HG03469 (cell line): Measurements from ENCODE around the gene TFF1.

Experiments used
- ATAC-seq: cut with Tn5 transposase; IDR thresholded peaks from one replicate; pipeline ENCODE4 v1.9.1; 2021; ENCODE audit warnings: mild to moderate bottlenecking, moderate library complexity, moderate number of reproducible peaks; ENCODE audit not compliant: unreplicated experiment

Gene TFF1

GRCh38 chr21:42400525-42400924, 34.2 kb upstream of the TFF1 start:
- no peak for ATAC-seq

DNA sequence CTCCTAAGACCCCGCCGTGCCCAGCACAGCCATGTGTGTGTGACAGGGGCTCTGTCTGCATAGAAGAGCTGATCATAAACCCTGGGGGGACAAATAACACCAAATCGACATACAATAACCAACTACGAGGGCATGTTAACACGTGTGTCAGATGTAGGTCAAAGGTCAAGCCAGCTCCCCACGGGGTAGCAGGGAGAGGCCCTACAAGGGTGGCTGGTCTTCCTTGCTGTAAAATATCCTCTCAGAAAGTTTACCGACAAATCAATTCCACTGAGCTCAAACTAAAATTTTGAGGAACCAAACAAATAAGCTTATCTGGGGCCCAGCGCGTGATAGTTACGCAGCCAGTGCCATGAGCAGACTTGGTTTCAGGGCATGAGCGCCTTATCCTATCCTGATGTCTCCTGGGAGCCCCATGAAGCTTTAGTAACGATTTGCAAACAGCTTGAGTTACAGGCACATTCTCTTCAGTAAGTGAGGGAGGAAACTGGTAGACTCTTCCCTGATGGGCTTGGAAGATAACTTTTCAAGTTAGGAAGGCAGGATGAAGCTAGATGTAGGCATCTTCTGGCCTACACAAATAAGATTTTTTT, 32.2 kb upstream of the TFF1 start:
- ATAC-seq = no peak

DNA sequence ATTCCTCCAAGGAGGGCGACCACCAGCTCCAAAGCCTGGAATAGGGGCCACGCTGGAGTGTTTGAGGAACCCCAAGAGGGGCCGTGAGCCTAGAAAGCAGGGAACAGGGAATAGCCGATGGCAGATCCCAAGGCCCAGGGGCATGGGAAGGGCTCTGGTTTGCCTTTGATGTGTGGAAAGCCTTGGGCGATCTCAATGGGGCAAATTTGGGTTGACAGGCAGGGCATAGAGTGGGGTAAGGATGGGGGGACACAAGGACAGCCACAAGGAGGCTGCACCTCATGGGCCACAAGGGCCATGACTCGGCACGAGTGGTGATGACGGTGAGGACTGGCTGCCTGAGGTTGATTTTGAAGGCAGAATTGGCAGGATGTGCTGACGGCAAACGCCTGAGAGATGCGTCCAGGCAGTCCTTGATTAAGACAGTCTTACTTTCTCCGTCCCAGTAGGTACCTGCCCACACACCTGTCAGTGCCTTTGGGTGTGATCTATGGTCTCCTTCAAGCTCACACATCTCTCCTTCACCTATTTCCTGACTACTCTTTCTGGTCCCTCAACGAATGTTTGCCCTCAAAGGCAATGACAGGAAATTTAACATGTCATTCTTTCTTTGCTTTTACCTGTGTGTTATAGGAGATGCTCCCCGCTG, 31.5 kb upstream of the TFF1 start:
- no peak for ATAC-seq

DNA sequence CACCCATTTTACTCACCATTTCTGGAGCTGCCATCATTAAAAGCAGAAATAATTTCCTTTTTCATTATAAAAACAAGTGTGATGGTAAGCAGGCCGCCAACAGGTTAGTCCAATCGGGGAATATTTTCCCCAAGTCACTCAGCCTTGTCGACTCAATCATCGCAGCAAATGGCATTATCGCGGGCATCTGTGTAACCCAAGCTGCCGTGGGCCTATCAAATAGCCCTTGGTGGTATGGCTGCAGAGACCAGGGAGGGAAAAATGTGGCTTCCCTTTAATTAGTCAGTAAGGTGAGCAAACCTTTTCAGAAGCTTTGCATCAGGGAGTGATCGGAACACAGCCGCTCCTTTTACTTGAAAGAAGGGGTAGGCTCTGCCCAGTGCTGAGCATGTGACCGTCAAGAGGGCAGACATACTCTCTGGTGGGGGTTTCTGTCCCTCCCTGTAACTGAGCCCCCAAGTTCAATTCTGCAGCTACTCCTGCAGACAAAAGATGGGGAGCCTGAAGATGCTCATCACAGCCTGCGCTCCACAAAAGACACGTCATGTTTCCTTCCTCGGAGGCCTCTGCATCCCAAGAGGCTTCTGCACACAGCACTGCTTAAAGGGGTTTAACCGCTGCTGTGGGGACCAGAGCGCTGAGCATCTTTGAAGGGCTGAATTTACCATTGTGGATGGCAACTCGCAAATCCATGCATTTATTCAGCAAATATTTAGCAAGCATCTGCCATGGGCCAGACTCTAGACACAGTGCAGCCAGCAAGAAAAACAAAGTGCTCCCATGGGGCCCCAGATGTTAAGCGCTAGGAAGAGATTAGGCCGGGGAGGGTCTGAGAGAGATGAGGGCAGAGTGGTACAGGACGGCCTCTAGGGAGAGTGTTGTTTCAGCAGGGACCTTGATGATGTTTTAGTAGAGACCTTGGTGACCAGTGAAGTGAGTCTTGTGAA, 30.7 kb upstream of the TFF1 start:
- ATAC-seq = no peak

DNA sequence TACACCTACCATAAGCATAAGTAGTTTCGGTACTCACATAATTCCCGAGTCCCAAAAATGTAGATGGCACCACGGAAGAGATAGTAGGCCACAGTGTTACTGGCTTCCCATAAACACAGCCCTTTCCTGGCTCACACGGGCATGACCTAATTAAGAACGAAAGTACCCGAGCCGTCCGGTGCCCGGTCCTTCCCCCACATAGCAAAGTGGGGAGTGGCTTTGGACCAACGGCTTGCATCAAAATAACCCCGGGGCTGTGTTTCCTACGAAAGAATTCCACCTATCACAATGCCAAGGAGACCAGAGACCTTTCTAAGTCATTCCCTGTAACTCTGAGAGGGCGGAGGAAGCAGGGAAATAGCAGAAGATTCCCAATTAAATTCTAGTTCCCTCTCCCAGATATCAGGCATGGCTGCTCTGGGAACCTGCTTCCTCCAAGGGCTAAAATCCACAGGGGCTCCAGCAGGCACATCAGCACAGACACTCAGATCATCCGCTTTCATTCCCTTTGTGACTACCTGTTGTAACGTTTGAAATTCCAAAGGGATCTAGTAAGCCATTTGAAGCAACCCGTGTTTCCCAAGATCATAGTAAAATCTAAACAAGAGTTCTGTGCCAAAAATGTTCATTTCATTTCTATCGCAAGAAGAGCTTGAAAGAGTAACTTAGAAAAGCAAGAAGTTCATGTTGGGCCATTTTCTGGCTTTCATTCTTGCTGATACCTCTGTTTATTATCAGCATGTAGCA, 29.7 kb upstream of the TFF1 start, which contains the start of gene TMPRSS3:
Gene TMPRSS3 (minus strand): TSS at position 148 of the 747 bp plus-strand sequence. CDS start 635 bp downstream, outside the sequence.
- no peak for ATAC-seq

DNA sequence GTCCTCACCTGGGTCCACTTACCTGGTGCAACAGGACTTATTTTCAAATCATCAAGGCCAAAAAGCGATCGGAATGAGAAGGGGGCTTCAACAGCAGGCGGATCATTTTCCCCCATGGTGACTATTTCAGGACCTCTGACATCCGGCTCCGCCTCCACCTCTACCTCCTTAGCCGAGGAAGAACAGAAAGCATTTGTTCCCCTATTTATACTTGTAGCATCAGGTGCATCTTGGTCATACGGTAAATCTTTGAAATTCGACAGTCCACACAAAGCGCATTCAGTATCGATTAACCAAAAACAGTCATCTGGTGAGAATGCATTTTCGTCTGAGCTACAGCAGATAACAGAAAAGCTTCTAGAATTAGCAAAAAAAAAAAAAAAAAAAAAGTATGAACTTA, 29.0 kb upstream of the TFF1 start:
- no peak for ATAC-seq

DNA sequence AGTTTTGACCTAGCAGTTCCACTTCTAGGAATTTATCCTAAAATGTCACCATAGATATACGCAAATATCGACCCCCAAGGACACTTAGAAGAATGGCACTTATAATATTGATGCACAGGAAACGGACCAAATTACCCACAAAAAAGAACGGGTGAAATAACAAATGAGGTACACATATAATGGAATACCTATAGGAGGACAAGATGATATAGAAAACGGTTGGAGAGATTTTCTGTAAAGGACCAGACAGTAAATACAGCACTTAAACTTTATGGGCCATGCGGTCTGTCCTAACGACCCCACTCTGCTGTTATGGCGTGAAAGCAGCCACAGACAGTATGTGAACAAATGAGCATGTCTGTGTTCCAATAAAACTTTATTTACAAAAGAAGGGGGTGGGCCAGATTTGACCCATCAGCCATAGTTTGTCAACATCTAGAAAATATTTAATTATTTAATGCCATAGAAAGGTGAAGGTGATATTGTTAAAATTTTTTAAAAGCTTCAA, 27.2 kb upstream of the TFF1 start:
- ATAC-seq = no peak

GRCh38 chr21:42392731-42393442, 26.6 kb upstream of the TFF1 start:
- no peak for ATAC-seq

DNA sequence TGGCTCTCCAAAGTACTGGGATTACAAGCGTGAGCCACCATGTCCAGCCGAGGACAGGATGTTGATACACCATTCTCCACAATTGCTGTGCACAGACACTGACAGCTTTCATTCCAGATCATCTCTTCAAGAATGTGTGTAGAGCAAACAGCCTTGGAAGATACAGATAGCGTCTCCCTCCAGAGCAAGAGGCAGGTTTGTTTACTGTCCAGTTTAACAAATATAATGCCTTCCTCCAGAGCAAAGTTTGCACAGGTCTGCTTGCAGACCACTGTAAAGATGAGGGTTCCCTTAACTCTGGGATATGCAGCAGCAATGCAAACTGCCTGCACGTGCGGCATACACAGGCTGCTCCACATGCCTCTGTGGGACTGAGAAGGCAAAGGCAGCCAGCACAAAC, 25.0 kb upstream of the TFF1 start:
- no peak for ATAC-seq

GRCh38 chr21:42390696-42391095, 24.4 kb upstream of the TFF1 start:
- ATAC-seq = no peak

DNA sequence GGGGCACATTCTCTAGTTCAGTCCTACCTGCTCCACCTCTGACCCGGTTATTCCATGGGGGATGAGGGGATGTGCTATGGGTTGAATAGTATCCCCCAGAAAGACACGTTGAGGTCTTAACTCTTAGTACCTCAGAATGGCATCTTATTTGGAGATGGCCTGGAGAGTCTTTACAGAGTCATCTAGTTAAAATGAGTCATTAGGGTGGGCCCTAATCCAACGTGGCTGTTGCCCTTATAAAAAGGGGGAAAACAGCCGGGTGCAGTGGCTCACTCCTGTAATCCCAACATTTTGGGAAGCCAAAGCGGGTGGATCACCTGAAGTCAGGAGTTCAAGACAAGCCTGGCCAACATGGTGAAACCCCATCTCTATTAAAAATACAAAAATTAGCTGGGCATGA, 23.9 kb upstream of the TFF1 start:
- ATAC-seq = no peak

DNA sequence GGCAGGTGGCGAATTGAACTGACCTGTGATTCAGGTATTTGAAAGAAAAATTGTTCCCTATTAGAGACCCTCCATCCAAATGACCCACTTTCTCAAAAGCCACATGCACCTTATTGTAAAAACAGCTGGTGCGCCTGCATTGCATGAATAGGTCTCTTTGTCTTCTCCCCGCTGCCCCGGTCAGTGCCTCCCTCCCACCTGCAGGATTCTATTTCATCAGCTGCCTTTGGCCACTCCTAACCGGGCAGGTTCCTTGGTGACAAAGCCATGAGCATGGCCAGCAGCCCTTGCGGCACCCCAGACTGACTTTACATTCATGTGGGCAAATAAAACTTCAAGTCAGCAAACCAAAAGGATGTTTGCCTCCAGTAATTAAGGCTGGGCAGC, 23.1 kb upstream of the TFF1 start:
- ATAC-seq = no peak

DNA sequence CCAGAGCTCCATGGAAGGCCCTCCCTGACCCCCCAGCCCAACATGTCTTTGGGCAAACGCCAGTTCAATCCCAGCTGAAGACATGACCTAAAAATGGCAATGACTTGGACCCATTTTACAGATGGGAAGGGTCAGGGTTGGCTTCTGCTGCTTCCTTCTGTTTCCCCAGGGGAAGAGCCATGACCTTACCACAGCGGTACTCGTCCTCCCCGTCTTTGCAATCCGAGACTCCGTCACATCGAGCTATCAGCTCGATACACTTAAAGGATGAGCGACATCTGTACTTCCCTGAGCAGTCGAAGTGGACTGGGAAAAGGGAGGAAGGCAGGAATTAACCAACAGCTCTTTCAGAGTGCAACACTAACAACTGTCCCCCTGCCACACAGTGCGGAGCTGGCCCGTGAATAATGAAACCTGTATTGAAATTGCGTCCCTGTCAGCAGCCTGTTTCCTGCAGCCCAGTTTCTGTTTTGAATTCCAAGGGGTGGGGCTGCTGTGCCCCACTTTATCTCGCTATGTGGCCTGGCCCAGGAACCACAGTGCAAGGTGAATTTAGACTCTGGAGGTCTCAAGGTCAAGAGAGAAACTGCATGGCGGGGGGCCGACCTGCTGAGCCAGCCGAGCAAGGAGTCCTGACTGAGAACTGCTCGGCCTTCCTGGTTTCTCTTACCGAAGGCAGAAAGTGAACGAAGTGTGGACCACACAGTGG, 22.6 kb upstream of the TFF1 start:
- ATAC-seq = no peak

DNA sequence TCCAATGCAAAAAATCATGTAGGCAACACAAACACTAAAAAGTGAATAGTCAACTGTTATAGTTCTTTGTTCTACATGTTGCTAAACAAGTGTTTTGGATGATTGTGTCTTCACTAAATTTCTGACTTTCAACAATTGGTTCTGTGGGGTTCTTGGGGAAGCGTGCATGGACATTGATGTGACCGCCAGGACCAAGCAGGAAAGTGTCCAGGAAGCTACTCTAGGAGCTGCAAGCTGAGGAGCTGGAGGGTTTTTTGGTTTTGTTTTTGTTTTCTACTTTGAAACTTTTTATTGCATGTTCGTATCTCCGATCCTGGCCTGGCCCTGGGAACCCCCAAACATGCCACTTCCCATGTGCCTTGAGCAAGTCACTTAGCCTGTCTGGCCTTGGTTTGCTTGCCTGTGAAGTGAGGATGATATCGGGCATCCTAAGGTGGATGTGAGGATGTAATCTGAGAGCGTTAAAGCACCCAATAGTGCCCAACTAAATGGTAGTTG, 21.6 kb upstream of the TFF1 start:
- ATAC-seq = no peak

- no peak for ATAC-seq
Measured at GRCh38 chr21:42387164-42387563, 20.8 kb upstream of the TFF1 start.

GRCh38 chr21:42386034-42386591, 19.8 kb upstream of the TFF1 start:
- ATAC-seq = no peak

DNA sequence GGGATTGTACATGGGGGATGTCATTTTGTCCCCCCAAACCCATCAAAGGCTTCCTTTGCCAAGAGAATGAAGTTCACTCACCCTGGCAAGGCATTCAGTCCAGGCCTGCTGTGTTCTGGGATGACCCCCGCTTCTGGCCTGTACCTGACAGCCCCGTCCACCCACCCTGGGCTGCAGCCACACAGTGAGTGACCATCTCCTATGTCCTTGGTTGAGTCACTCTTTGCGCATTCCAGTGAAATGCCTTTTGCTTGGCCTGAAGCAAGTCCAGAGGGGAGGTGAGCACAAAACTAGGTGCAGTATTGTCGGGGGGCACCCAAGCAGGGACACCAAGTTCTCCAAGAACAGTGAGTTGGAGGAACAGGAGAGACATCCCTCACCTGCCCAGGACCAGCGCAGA, 19.3 kb upstream of the TFF1 start:
- ATAC-seq = no peak

DNA sequence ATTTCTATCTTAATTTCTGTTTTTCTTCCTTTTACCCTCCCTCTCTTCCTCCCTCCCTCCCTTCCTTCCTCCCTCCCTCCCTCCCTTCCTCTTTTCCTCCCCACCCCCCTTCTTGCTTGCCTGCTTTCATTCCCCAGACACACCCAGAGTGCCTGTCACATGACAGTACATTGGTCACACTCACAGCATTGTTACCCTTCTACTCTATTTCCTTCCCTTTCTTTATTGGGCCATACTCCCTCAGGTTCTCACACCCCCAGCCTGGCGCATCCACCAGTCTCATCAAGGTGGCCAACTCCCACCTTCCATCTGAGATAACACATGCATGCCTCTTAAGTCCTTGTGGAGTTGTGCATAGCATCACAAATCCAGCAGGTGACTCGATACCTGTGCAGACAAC, 18.7 kb upstream of the TFF1 start:
- ATAC-seq = no peak
